ENCODE results near the gene CASP8.

Gene CASP8

GRCh38 chr2:201256082-201256481 lies 4.3 kb upstream of the CASP8 start:
- H3K4me3 ChIP-seq, result no peak overlapping the region
- DNase-seq (ENCODE audit: low spot score), result no peak
- TF ChIP-seq, protein P1, sequence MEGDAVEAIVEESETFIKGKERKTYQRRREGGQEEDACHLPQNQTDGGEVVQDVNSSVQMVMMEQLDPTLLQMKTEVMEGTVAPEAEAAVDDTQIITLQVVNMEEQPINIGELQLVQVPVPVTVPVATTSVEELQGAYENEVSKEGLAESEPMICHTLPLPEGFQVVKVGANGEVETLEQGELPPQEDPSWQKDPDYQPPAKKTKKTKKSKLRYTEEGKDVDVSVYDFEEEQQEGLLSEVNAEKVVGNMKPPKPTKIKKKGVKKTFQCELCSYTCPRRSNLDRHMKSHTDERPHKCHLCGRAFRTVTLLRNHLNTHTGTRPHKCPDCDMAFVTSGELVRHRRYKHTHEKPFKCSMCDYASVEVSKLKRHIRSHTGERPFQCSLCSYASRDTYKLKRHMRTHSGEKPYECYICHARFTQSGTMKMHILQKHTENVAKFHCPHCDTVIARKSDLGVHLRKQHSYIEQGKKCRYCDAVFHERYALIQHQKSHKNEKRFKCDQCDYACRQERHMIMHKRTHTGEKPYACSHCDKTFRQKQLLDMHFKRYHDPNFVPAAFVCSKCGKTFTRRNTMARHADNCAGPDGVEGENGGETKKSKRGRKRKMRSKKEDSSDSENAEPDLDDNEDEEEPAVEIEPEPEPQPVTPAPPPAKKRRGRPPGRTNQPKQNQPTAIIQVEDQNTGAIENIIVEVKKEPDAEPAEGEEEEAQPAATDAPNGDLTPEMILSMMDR (IDR thresholded peaks at IDR 0.05), result no peak
- no peak overlapping the region for H3K27ac ChIP-seq

- DNase-seq (ENCODE audit: low spot score), result no peak
- TF ChIP-seq, protein P1 (IDR thresholded peaks at IDR 0.05), result no peak
- H3K4me3 ChIP-seq, result peak overlapping the region; percentile 77
- H3K27ac ChIP-seq, result peak overlapping the region; percentile 75 to 85
Observed at GRCh38 chr2:201257381-201257955, 2.9 kb upstream of the CASP8 start.

DNA sequence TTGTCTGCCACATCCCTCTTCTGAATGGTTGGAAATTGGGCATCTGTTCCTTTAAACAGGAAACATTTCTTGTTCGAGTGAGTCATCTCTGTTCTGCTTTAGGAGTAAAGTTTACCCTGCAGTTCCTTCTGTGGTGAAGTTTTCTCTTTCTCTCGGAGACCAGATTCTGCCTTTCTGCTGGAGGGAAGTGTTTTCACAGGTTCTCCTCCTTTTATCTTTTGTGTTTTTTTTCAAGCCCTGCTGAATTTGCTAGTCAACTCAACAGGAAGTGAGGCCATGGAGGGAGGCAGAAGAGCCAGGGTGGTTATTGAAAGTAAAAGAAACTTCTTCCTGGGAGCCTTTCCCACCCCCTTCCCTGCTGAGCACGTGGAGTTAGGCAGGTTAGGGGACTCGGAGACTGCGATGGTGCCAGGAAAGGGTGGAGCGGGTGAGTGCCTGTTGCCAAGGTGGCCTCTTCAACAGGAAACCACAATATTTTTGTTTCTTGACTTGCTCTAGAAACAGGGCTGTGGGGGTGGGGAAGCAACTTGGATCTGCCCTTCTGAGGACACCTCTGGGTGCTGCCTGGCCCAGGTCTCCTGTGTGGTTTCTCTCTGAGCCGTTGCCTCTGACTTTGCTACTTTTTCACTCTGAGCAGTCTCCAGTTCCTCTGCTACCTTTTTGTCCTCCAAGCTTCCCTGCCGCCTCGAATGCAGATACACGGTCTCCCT lies 2.2 kb upstream of the CASP8 start:
- peak; percentile 84 for DNase-seq (ENCODE audit: low spot score)
- TF ChIP-seq, protein P1 (IDR thresholded peaks at IDR 0.05), result no peak
- peak overlapping the region; percentile 77 for H3K4me3 ChIP-seq
- peak overlapping the region; percentile 75 to 85 for H3K27ac ChIP-seq

DNA sequence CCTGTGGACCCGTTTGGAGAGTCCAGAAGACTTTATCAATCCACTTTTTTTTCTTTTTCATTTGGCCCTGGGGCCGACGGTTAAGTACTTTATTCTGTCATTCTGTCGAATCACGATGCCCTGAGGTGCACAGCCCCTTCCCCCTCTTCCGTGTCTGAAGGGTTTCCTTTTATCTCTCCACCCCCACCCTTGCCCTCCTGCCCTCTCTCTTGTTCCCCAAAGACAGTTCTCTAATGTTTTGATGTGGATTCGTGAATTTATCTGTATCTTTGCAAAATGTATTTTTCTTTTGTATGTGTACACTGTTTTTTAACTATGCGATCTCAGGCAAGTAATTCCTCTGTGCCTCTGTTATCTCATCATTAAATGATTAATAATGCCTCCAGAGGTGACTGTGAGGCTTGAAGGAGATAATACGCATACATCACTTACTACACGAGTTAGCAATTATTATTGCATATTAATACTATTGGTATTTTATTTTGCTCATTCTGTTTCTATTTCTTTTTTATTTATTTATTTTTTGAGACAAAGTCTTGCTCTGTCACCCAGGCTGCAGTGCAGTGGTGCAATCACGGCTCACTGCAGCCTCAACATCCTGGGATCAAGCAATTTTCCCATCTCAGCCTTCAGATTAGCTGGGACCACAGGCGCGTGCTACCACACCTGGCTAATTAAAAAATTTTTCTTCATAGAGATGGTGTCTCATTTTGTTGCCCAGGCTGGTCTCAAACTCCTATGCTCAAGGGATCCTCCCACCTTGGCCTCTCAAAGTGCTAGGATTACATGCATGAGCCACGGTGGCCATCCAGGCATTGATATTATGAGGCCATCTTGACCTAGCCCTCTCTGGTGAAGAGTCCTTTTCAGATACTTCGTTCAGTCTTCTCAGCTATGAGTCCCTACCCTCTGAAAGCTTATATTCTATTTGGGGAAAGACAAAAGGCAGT lies 1.4 kb upstream of the CASP8 start:
- Histone ChIP-seq H3K4me3 (peak overlapping the region; percentile 77), H3K27ac (peak overlapping the region; percentile 75 to 85)
- TF ChIP-seq, protein P1 (IDR thresholded peaks at IDR 0.05), result no peak
- DNase-seq (ENCODE audit: low spot score), result no peak

DNA sequence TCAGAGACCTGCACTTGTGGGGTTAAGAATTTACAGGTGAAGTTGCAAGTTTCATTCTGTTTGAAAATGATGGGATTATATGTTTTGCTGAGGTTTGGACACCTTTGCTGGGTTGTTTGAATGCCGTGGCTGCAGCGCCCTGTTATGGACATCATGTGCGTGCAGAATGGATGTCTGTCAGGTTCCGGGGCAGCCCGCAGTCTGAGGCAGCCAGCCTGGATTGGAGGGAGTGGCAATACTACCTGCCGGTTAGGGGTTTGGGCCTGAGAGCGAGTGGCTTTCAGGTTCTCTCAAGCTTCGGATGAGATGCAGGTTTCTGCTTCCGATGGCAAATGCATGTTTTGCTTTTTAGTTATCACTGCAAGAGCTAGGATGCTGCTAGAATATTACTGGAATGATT lies 1.1 kb downstream of the CASP8 start:
- DNase-seq (ENCODE audit: low spot score), result no peak
- Histone ChIP-seq H3K27ac (peak overlapping the region in 1 of 2 donors; percentile 35), H3K4me3 (peak overlapping the region; percentile 53)
- TF ChIP-seq, protein P1 (IDR thresholded peaks at IDR 0.05), result no peak

DNA sequence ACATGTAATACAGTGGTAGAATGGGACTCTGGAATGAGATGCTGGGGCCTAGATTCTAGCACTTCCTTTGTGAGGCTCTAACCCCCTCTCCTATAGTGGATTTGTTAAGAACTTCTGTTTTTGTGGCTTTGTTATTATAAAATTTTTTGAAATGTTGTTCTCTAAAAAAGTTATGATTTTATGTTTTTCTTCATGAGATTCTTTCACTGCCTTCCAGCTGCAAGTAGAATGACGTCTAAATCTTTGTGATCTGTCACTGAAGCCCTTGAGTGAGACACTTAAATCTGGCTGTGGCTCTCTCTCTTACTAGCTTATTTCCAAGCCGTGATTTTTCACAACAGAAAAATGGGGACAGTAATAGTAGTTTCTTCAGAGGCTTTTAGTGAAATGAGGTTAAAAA lies 1.6 kb downstream of the CASP8 start:
- Histone ChIP-seq H3K4me3 (peak overlapping the region; percentile 53), H3K27ac (no peak overlapping the region)
- TF ChIP-seq, protein P1 (IDR thresholded peaks at IDR 0.05), result no peak
- no peak for DNase-seq (ENCODE audit: low spot score)

All from coronary artery (tissue), 2 donors.